A549 treated with AZD2906 at 1 μM for 4 hours (cell line): ENCODE measurements around the gene MEGF11. TPM values are rescaled to one million over a fixed set of nuclear protein-coding genes. Genes with fewer than 3 reads are reported as not detected.

Experiments
- total RNA-seq: library from RNA; stranded (reverse); fragments of 200-300 nt; extraction: Qiagen RNA extraction; gene quantifications from 5 replicates; pipeline ENCODE4 v1.2.3, GENCODE V29; 2022

Gene MEGF11
- 0.27 to 0.71 TPM (median 0.45 TPM) in 5 replicates for total RNA-seq

DNA sequence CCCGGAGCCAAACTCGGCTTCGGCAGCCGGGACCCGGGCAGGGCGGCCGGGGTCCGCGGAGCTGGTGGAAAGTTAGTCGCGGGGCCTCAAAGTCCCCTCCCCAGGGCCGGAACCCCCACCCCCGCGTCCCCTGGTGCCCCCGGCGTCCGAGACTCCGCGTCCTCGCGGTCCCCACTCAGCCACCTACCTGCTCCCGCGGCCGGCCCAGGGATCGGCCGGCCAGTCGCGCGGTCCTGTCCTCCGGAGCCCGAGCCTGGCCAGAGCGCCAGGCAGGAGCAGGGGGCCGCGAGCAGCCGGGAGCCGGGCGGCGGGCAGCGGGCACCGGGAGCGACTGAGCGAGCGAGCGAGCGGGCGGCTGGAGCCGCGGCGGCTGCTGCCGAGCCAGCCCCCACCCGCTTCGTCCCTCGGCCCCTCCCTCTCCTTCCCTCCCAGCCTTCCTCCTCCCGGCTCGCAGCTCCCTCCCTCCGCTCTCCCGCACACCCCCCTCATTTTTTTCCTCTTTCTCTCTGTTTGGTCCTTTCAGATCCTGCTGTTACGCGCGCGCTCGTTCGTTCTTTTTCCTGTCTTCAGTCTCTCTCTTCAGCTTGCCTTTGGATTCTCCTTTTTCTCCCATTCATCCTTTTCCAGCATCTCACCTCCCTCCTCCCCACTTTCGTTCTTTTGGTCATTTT, at the start of gene MEGF11:
MEGF11 (minus strand) TSS at position 333 of the 671 bp plus-strand sequence. CDS start 125,347 bp downstream, outside the sequence.

DNA sequence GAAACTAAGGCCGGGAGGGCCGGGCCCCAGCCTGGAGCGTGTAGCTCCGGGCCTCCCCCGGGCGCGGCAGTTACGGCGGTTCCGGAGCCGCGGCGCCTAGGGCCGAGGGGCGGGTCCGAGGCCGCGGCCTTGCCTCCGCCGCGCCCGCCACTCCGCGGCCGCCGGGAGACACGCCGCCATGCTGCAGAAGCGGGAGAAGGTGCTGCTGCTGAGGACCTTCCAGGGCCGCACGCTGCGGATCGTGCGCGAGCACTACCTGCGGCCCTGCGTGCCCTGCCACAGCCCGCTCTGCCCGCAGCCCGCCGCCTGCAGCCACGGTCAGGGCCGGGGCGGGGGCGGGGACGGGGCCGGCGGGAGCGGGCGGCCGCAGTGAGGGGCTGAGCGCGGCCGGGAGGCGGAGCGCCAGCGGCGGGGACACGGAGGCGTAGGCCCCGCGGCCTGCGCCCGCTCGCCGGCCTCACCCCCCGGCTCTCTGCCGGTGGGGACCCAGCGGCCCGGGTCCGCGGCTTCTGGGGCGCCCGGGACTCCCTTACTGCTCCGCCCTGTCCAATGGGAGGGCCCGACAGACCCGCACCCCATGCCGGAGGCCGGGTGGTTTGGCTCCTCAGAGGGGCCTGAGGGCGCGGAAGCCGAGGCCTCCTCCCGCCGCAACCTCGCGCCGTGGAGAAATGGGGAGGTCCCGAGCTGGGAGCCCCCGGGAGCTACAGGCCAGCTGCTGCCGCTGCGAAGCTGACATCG, 40.0 kb upstream of the MEGF11 start, which contains the start of gene DIS3L:
DIS3L (plus strand) TSS at position 150 of the 738 bp plus-strand sequence; CDS start at position 179, 29 bp downstream.

DNA sequence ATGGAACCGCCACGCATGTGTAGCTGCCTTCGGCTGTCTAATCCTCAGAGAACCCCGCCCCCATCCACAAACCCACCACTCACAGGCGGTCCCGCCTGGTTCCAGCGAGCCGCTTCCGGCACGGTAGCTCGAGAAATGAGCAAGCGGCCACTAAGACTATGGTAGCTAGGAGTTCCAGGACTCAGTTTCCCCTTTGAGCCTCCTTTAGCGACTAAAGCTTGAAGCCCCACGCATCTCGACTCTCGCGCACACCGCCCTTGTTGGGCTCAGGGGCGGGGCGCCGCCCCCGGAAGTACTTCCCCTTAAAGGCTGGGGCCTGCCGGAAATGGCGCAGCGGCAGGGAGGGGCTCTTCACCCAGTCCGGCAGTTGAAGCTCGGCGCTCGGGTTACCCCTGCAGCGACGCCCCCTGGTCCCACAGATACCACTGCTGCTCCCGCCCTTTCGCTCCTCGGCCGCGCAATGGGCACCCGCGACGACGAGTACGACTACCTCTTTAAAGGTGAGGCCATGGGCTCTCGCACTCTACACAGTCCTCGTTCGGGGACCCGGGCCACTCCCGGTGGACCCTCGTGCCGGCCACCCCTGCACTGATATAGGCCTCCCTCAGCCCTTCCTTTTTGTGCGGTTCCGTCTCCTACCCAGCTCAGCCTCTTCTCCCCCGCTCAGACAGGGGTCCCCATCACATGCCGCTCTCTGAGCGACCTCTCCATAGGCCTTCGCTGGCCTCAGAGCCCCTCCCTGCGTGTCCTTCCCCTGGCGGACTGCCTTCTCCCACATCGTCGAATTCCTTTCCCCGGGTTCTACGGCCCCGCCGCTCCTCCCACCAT, 384.2 kb downstream of the MEGF11 start, which contains the start of gene RAB11A:
RAB11A (plus strand) TSS at position 366 of the 828 bp plus-strand sequence; CDS start at position 461, 95 bp downstream.

Other genes starting within 250 kb of the MEGF11 start
- gene DIS3L, start 39.8 kb upstream of the MEGF11 start, total RNA-seq, result 29.8 to 37.4 TPM (median 30.3 TPM) in 5 replicates
- gene TIPIN, start 102.9 kb upstream of the MEGF11 start, total RNA-seq, result 20.0 to 26.9 TPM (median 21.7 TPM) in 5 replicates
- gene MAP2K1, start 133.2 kb upstream of the MEGF11 start, total RNA-seq, result 86.6 to 118 TPM (median 117 TPM) in 5 replicates
- 44.0 to 63.9 TPM (median 46.0 TPM) in 5 replicates for gene SNAPC5, start 244.0 kb upstream of the MEGF11 start, total RNA-seq